HepG2 (cell line): Measurements from ENCODE around the gene GATB.

Experiments
- CREB1 ChIP-seq, 2 experiments: fragments of 450-650 bp in 1 of 2; IDR thresholded peaks; 2 replicates each; pipeline ENCODE4 v1.6.1; 2016 to 2017; ENCODE audit warnings: control low read depth in 1 of 2, mild to moderate bottlenecking in 1 of 2, missing compliant biosample characterization in 1 of 2, missing genetic modification characterization in 1 of 2
- FOSL1 ChIP-seq: sonication (generic); formaldehyde crosslinking; IDR thresholded peaks from 2 replicates; pipeline ENCODE4 v1.9.0; 2021; ENCODE audit warnings: missing genetic modification reagents, borderline replicate concordance
- FOXK2 ChIP-seq: fragments of 450-650 bp; IDR thresholded peaks from 2 replicates; pipeline ENCODE4 v1.6.1; 2016
- HNF4A ChIP-seq: sonication (generic); formaldehyde crosslinking; IDR thresholded peaks from 2 replicates; pipeline ENCODE4 v1.4.0; 2020; ENCODE audit warnings: missing genetic modification reagents
- KLF6 ChIP-seq: IDR thresholded peaks from 2 replicates; pipeline ENCODE4 v1.8.0; 2016; ENCODE audit warnings: missing biosample characterization, missing genetic modification reagents
- NFIB ChIP-seq: sonication (generic); formaldehyde crosslinking; IDR thresholded peaks from 2 replicates; pipeline ENCODE4 v1.9.0; 2021; ENCODE audit warnings: missing genetic modification reagents, mild to moderate bottlenecking, borderline replicate concordance
- POLR2AphosphoS2 ChIP-seq: IDR thresholded peaks from 2 replicates; pipeline ENCODE4 v1.6.1; 2011; ENCODE audit warnings: low read depth, low read length, improper control_type of control experiment
- ZFP36 ChIP-seq: fragments of 150-350 bp; IDR thresholded peaks from 2 replicates; pipeline ENCODE4 v1.6.1; 2018; ENCODE audit warnings: borderline replicate concordance, low read length, low read depth; ENCODE audit not compliant: partially characterized antibody
- ZNF253 ChIP-seq: sonication (generic); formaldehyde crosslinking; IDR thresholded peaks from 2 replicates; pipeline ENCODE4 v1.8.0; 2022; ENCODE audit warnings: mild to moderate bottlenecking, missing genetic modification reagents, borderline replicate concordance
- TF ChIP-seq, protein P1 (sequence below): sonication (generic); formaldehyde crosslinking; IDR thresholded peaks from 2 replicates; pipeline ENCODE4 v1.5.0; 2020; ENCODE audit warnings: mild to moderate bottlenecking, missing genetic modification reagents, moderate library complexity
- TF ChIP-seq, protein P2 (sequence below): IDR thresholded peaks from 2 replicates; pipeline ENCODE4 v1.6.1; 2016; ENCODE audit warnings: low read depth, borderline replicate concordance

GRCh38 chr4:151798678-151799416, 38.0 kb upstream of the GATB start:
- no peak for TF ChIP-seq POLR2AphosphoS2
- TF ChIP-seq, protein P1, sequence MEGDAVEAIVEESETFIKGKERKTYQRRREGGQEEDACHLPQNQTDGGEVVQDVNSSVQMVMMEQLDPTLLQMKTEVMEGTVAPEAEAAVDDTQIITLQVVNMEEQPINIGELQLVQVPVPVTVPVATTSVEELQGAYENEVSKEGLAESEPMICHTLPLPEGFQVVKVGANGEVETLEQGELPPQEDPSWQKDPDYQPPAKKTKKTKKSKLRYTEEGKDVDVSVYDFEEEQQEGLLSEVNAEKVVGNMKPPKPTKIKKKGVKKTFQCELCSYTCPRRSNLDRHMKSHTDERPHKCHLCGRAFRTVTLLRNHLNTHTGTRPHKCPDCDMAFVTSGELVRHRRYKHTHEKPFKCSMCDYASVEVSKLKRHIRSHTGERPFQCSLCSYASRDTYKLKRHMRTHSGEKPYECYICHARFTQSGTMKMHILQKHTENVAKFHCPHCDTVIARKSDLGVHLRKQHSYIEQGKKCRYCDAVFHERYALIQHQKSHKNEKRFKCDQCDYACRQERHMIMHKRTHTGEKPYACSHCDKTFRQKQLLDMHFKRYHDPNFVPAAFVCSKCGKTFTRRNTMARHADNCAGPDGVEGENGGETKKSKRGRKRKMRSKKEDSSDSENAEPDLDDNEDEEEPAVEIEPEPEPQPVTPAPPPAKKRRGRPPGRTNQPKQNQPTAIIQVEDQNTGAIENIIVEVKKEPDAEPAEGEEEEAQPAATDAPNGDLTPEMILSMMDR (CRISPR knock-in tag): no peak
- no peak for TF ChIP-seq NFIB (CRISPR knock-in tag)
- no peak for TF ChIP-seq ZNF253
- no peak for TF ChIP-seq HNF4A (CRISPR knock-in tag)
- TF ChIP-seq ZFP36: no peak
- TF ChIP-seq CREB1 (IDR thresholded peaks at IDR 0.05): no peak
- no peak for TF ChIP-seq CREB1 (CRISPR knock-in tag; IDR thresholded peaks at IDR 0.05)
- TF ChIP-seq FOXK2: no peak
- TF ChIP-seq, protein P2, sequence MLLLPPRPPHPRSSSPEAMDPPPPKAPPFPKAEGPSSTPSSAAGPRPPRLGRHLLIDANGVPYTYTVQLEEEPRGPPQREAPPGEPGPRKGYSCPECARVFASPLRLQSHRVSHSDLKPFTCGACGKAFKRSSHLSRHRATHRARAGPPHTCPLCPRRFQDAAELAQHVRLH (CRISPR knock-in tag): no peak
- TF ChIP-seq FOSL1: no peak
- TF ChIP-seq KLF6 (CRISPR knock-in tag): no peak
